Keratinocyte (primary cell): ENCODE data around the gene MICAL2.

Source experiments
- EZH2 ChIP-seq: IDR thresholded peaks from one replicate; pipeline ENCODE4 v1.6.1; 2012; ENCODE audit warnings: inconsistent platforms, mild to moderate bottlenecking, low read length, moderate library complexity
- TF ChIP-seq, protein P1 (sequence below), 3 experiments: IDR thresholded peaks in 1 of 3; conservative IDR thresholded peaks in 1 of 3; optimal IDR thresholded peaks in 1 of 3; 2 replicates in 2 of 3; 3 replicates in 1 of 3; pipeline versions ENCODE3 to v1.5.1; 2011; ENCODE audit warnings: low read length in 3 of 3, mild to moderate bottlenecking in 3 of 3, moderate library complexity in 2 of 3, control low read depth in 1 of 3, inconsistent platforms in 1 of 3; ENCODE audit not compliant: insufficient read depth in 2 of 3; ENCODE audit errors: extremely low read depth in 1 of 3

DNA sequence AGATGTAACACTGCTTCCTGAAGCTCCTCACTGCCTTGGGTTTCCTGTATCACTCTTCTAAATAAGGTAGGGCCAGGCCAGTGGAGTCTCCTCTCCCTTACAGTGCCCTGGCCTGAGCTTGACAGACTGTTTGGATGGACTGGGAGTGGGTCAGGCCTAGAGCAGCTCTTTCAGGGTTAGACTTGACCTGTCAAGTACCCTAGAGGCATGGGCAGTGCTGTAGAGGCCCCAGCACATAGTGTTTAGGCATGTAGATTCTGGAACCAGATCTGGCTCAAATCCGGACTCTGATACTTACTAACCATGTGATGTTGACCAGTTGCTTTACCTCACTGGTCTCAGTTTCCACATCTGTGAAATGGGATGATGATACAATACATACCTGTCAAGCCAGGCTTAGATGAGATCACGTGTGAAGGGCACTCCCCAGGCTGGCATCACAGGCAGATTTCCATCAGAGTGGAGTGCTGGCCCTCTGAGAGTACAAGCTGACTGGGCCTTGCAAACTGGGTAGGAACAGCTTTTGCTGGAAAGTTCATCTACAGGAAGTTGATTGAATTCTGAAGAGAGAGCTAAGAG, 1.4 kb upstream of the MICAL2 start:
- TF ChIP-seq, protein P1, sequence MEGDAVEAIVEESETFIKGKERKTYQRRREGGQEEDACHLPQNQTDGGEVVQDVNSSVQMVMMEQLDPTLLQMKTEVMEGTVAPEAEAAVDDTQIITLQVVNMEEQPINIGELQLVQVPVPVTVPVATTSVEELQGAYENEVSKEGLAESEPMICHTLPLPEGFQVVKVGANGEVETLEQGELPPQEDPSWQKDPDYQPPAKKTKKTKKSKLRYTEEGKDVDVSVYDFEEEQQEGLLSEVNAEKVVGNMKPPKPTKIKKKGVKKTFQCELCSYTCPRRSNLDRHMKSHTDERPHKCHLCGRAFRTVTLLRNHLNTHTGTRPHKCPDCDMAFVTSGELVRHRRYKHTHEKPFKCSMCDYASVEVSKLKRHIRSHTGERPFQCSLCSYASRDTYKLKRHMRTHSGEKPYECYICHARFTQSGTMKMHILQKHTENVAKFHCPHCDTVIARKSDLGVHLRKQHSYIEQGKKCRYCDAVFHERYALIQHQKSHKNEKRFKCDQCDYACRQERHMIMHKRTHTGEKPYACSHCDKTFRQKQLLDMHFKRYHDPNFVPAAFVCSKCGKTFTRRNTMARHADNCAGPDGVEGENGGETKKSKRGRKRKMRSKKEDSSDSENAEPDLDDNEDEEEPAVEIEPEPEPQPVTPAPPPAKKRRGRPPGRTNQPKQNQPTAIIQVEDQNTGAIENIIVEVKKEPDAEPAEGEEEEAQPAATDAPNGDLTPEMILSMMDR (optimal IDR thresholded peaks at IDR 0.05 in 1 of 3, IDR thresholded peaks at IDR 0.05 in 1 of 3, conservative IDR thresholded peaks at IDR 0.05 in 1 of 3; ENCODE audit: extremely low read depth in 1 of 3, insufficient read depth in 2 of 3, low read length in 3 of 3) = no peak
- TF ChIP-seq EZH2 = no peak
